ENCODE measurements around the gene MEA1. TPM values are rescaled to one million over a fixed set of nuclear protein-coding genes. Genes with fewer than 3 reads are reported as not detected.

Gene MEA1
- polyA plus RNA-seq, 1 donor: 39.6 TPM

DNA sequence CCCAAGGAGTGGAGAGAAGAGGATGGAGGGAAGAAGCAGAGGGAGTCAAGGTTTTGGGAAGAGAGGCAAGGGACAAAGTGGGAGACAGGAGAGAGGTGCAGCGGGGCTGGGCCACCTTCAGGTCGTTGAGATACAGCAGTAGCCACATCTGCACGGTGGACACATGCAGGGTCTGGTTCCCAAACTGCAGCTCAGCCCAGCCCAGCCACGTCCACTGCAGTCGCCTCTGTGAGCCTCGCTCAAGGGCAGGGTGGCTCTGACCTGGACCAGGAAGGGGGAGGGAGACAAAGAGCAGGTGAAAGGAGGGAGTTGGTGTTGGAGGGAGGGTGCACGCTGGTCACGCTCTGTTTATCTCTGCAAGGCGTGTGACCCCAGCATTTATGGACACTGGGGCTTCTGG, 25.0 kb upstream of the MEA1 start:
- DNase-seq (ENCODE audit: low read depth): no peak

DNA sequence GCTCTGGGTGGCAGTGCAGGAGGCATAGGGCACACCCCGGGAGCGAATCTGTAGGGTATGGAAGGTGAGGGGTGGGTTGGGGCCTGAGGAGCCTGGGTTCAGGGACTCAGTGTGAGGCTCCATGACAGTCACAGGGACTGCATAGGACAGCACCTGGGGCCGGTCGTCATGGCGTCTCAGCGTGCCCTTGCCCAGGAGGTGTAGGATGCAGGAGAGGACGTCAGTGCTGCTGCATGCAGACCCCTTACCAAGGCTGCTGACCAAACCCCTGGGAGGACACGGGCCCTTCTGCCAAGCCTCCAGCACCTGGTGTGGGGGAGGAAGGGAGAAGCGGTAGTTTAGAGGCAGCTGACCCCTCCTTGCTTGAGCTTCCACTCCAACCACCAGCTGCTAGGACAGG, 24.0 kb upstream of the MEA1 start:
- DNase-seq (ENCODE audit: low read depth): no peak

DNA sequence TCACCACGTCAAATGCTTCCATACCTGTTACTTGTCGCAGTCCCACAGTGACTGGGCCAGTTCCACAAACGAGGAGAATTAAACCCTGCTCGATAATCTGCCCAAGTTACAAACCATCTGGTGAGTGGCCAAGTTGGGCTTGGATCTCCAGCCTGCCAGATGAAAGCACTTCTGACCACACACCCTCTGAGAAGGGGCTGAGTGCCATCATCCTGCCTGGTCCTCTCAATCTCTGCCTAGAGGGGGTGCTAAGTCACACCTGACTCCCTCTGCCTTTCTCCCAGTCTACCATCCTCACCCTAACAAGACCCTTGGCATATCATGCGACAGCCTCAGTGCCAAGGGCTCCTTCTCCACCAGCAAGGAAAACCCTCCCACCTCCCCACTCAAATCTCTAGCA, 23.5 kb upstream of the MEA1 start:
- DNase-seq (ENCODE audit: low read depth): no peak

DNA sequence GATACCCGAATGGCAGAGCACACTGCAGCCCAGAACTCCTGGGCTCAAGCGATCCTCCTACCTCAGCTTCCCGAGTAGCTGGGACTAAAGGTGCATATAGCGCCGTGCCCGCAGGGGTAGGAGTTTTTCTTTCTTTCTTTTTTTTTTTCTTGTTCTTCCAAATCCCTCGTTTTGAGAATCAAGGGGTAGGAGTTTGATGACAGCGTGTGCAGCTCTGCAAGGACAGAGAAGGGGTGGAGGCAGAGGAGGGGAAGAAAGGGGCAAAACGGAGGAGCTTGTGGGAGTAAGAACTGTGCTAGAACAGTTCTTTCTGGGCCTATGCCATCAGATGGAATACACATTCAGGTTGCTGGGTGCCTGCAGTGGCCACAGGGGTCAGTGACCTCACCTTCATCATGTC, 23.0 kb upstream of the MEA1 start:
- no peak for DNase-seq (ENCODE audit: low read depth)

DNA sequence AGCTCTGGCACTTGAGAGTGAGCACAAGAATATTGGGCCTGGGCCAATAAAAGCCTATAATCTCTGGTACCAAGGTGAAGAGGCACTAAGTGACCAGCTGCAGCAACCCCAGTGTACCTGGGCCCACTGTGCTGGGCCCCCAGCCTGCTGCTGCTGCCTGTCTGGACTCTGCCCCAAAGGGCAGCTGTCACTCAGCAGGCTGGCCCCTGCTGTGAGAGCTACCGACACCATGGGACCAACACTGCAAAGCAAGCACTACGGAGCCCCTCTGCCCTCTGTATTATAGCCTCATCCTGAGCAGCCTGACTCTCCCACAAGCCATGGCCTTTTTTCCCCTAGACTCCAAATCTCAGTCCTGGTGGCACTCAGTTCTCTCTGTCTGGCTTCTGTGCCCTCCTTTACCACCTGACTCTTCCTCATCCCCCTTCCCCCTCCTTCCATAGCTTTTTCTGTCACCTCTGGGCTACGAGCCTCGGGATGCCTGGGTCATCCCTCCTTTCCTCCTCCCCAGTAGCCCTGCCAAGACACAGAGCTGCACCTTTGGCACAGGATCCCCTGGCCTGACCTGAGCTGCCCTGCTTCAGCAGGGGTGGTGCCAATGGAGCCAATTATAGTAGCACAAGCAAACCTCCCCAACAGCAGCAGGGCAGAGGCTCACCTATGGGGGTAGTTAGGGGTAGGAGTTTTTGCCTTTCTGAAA, 21.9 kb upstream of the MEA1 start:
- DNase-seq (ENCODE audit: low read depth): no peak

DNA sequence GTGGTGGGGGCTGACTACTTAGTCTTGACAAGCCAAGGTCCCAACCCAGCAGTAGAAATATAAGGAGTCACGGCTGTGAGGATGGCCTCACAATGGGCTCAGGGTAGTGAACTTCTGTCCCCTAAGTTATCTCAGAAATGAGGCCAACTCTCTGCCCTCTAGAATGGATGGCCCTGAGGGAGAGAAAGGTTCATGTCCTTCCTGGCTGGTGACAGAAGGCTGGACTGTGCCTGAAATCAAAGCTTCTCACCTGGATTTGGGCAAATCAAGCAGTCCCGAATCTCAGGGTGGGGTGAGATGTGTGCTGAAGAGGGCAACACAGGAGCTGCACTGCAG, 20.4 kb upstream of the MEA1 start:
- no peak for DNase-seq (ENCODE audit: low read depth)

DNA sequence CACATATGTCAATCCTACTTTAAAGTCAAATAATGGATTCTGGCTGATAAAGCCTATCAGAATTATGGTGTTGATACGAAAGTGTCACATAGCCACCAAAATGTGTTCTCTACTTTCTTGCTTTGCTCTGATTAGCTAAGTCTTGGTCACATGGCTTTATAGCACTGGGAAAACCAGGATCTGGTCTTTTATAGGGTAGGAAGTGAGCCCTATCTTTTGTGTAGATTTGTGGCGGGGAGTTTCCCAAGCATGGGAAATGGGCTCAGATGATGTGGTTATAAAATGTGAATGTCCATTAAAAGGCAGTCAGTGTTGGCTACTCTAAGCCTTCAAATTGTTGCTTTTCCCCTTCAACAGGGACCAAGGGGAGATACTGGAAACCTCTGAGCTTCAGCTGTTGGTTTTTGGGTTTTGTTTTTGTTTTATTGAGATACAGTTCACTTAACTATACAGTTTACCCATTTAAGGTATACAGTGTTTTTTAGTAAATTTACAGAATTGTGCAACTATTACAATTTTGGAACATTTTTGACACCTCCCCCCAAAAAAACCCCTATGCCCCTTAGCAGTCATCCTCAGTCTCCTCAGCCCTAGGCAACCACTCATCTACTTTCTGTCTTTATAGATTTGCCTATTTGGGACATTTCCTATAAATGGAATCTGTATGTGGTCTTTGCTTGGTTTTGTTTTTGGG, 19.9 kb upstream of the MEA1 start:
- no peak for DNase-seq (ENCODE audit: low read depth)

DNA sequence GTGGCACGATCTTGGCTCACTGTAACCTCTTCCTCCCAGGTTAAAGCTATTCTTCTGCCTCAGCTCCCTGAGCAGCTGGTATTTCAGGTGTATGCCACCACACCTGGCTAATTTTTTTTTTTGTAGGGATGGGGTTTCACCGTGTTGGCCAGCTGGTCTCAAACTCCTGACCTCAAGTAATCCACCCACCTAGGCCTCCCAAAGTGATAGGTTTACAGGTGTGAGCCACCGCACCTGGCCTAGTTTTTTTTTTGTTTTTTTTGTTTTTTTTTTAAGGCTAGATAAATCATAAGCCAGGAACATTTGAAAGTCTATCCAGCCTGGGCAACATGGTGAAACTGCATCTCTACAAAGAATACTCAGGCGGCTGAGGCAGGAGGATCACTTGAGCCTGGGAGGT, 18.6 kb upstream of the MEA1 start:
- DNase-seq (ENCODE audit: low read depth): no peak

DNA sequence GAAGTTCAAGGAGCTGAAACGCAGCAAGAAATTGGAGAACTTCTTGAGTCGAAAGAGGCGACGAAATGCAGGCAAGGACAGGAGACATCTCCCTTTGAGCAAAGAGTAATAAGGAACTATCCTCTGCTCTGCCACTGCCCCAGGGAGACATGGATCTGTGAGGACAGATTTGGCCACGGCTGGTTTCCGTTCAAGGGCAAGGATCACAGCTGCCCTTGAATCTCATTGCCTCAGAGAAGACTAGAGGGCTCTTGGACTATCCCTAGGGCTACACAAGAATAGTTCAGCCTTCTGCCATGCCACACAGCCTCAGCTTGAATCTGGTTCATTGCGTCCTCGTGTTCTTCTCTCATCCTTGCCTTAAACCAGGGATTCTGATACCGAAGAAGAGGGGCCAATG, 15.4 kb upstream of the MEA1 start:
- DNase-seq (ENCODE audit: low read depth): no peak

DNA sequence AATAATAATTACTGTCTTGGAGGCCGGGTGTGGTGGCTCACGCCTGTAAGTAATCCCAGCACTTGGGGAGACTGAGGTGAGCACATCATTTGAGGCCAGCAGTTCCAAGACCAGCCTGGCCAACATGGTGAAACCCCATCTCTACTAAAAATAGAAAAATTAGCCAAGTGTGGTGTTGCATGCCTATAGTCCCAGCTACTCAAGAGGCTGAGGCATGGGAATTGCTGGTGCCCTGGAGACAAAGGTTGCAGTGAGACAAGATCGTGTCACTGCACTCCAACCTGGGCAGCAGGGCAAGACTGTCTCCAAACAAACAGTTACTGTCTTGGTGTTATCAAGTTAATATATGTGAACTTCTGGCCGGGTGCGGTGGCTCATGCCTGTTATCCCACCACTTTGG, 12.6 kb upstream of the MEA1 start:
- no peak for DNase-seq (ENCODE audit: low read depth)

DNA sequence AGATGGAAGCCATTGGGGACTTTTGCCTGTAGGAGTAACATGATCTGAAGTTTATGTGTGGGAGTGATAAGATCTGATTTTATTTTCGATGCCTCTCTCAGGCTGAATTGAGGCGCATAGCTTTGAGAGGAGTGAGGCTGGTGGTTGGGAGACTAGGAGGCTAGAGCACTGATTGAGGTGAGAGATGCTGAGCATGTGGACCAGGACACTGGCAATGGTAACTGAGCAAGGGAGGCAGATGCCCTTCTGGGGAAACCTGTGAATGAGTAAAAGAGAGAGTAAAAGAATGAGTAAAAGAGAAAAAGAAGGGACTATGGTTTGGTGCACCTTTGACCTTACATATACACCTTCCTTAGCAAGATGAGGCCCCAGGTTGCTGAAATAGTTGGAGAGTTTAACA, 10.7 kb upstream of the MEA1 start:
- no peak for DNase-seq (ENCODE audit: low read depth)

DNA sequence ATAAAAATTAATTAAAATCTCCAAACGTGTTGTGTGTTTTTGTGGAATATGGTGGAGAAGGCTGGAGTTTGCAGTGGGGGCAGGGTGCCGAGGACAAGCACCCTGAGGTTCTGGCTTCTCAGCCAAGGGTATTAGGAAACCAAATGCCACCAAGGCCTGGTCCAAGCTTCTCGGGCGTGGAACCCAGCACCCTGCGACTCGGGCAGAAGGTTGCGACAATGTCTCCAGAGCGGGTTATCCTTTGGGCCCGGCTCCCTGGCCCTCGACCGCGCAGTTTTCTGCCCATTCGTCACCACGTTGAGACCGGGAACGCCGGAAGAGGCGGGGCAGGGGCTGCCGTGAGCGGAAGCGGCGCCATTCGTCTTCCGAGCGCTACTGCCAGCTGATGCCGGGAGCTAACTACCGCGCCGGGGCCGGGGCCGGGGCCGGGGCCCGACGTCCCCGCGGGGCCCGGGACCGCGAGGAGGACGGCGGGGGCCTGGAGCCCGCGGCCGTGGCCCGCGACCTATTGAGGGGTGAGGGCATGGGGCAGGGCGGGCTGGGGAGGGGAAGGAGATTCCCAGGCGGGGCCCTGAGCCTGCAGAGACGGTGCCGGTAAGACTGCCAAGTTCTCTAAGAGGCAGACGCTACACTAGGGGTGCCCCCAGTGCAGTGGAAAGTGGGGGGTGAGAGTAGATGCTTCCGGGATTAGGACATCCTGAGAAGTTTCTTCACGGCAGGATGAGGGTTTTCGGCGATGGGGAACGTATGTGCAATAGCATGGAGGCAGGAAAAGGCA, 7.7 kb upstream of the MEA1 start, which contains the start of gene RRP36:
TSS of gene RRP36 (plus strand) at position 354 of the 778 bp plus-strand sequence. CDS start at position 386, 32 bp downstream.
- no peak for DNase-seq (ENCODE audit: low read depth)

DNA sequence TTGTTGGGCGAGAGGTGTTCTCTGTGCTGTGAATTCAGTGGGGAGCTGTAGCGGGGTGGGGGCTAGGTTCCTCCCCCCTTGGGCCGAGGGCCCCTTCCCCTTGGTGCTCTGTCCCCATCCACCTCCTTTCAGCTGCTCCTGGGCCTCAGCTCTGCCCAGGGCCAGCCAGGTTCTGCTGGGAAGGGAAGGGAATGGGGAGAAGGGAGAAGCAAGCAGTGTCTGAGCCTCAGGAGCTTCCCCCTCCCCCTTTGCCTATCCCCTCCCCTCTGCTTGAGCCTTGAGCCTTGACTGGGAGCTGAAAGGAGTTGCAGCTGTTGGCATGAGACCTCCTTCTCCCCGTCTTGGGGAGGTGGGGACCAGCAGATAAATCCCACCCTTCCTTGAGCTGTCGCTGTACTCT, 7.1 kb upstream of the MEA1 start:
- no peak for DNase-seq (ENCODE audit: low read depth)

DNA sequence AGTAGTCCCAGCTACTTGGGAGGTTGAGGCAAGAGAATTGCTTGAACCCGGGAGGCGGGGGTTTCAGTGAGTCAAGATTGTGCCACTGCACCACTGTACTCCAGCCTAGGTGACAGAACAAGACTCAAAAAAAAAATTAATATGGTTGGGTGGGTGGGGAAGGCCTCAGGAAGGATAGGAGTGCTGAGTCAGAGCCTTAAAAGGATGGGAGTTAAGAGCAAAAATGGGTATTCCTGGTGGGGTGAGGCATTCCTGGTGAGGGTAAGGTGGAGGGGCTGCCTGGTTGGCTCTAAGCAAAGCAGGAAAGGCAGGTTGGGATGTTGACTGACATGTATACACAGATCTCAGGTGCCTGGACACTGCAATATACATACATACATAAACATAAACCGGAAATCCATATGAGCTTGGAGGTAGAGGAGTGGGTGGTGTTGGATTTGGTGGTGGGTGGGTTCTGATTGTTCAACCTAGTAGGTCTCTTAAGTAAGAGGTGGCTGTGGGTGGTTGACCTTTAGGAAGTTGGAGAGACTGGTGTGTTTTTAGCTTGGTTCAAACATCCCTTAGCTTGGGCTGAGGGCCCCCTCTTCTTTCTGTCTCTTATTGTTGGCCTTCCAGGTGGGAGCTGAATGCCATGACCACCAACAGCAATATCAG, 6.4 kb upstream of the MEA1 start:
- DNase-seq (ENCODE audit: low read depth): no peak

DNA sequence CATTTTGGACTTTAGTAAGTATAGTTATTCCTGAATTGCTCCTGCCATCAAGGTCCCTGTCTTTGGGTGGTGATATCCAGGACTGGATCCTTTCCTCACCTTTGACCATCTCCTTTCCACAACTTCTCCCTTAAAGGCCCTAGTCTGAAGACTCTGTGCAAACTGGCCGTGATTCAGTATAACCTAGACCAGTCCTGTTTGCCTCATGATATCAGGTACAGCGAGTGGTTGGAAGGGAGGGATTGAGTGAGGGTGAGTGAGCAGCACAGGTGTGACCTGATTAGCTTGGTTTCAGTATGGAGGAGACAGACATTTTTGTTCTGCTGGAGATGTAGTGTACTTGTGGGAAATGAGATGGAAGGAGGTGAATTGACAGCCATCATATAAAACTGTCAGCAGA, 5.4 kb upstream of the MEA1 start:
- DNase-seq (ENCODE audit: low read depth): no peak

DNA sequence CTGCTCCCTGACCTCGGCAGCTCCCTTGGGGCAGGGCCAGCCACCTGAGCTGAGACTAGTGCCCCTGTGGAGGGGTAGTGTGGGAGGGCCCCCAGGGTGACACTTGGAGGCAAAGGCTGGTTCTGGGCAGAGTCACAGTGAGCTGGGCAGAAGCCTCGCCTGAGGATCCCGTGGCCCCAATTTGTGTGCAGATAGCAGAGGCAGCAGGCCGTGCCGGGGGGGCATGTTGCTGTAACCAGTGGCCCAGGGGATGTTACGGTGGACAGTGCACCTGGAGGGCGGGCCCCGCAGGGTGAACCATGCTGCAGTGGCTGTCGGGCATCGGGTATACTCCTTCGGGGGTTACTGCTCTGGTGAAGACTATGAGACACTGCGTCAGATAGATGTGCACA, 3.2 kb upstream of the MEA1 start:
- DNase-seq (ENCODE audit: low read depth): no peak

DNA sequence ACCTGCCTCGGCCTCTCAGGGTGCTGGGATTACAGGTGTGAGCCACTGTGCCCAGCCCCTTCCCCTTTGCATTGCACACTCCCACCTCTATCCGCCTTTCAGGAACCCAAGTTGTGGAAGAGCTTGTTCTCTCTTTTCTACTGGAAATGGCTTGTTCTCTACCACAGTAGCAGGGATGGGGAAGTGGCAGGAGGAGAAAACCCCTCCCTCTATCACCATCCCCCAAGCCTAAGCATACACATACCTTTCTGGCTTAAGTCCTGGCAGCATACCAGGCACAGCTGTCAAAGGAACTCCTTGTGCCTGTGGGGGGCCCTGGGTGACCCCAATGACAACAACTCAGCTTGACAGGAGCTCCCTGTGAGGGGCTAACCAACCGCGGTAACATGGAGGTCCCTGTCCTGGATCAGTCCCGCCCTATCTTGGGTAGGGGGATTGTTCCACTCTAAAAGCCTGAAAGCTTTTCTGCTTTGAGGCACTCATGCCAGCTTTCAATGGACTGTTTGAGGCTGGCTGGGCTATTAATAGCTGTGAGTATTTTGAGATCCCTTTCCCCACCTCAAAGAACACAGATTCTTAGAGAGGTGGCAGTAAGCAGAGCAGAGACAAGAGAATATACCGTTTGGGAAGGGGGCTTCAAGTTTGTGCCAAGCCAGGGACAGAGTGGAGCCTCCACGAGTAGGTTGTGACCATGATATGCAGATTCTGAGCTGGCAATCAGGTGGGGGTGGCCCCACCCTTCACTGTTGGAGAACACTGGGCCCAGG, 2.6 kb upstream of the MEA1 start:
- DNase-seq (ENCODE audit: low read depth): no peak

DNA sequence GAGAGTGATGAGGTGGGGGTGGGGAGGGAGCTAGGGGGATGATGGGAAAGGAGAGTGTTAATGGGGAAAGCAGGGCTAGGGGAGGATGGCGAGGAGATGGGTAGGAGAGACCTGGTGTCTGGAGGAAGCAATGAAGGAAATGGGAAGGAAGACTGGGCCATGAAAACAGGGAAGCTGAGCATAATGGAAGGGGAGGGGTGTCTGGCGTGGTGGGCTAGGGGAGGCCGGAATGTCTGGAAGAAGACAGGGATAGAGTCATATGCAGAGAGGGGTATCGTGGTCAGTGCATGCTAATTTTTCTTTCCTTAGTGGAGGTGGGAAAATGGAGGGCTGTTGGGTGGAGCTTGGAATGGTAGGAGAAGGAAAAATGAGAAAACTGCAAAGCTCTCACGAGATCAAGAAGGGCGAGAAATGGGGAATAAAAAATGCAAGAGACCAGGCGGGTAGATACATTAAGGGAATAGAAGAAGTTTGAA, 726 bp upstream of the MEA1 start:
- no peak for DNase-seq (ENCODE audit: low read depth)

DNA sequence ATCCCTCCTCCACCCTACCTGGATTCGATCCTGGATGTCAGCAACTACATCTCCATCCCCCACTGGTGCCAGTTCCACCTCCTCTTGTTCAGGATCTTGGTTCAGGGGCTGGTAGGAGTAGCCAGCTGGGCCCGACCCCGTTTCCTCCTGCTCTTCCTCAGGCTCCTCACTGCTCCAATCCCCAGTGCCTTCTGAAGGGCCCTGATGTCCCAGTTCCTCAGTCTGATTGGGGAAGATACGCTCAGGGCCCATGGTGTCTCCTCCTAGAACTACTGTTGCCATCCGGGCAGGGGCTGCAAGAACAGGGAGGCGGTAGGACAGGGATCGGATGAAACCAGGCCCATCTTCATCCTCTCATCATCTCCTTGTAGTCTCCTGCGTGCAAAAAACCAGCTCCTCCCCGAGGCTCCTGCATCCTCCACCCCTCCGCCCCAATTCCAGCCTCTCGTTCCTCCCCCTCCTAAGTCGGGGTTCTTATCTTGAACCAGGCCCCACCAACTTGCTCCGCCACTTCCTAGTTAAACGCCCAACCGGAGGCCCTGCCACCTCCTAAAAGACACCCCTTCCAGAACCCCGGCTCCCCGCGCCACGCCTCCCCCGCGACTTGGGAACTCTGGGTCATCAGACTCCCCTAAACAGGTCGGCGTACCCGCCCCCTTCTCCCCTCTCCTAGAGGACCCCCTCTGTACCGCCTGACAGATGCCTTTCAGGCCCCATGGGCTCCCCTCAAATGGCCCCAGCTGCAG, 476 bp downstream of the MEA1 start:
- DNase-seq (ENCODE audit: low read depth): no peak

DNA sequence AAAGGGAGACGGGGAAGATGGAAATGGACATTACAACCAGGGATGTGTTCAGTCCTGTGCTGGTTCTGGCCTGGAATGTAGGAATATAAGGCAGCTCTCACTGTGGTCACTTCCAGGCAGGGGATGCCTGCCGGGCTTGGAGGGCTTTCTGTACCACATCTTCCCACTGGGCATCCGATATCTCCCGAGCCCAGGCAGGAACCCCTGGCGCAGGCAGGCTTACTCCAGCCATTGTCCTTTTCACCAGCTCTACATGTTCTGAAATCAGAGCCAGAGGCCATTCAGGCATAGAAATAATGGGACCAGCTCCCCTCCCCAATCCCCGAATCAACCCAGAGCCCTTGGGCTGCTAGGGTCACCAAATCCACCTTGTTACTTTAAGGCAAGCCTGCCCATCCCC, 1.4 kb downstream of the MEA1 start:
- DNase-seq (ENCODE audit: low read depth): no peak

DNA sequence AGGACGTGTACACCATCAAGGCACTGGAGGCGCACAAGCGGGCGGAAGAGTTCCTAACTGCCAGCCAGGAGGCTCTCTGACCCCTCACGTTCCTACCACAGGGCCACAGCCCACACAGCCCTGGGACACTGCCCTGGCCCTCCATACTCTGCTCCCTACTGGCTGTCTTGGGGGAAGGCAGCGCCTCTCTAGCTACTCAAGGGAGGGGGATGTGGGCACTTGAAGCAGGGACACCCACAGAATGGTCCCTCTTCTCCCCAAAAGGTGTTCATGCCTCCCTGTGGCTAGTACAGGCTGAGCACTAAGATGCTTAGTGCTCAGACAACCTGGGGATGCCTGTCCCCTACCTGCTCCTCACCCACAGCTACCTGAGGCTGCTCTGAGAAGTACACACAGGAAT, 2.5 kb downstream of the MEA1 start:
- DNase-seq (ENCODE audit: low read depth): no peak

All from forelimb muscle (tissue), 1 donor.